ENCODE data around the gene ENO4.

ENO4 gene

GRCh38 chr10:116919164-116919563, 69.9 kb downstream of the ENO4 start:
- DNase-seq = no peak

- no peak for DNase-seq
Observed at GRCh38 chr10:116919706-116920105, 70.4 kb downstream of the ENO4 start.

GRCh38 chr10:116925056-116925455, 75.8 kb downstream of the ENO4 start:
- no peak for DNase-seq

- no peak for DNase-seq
Observed at GRCh38 chr10:116926426-116926825, 77.1 kb downstream of the ENO4 start.

- DNase-seq = no peak
Observed at GRCh38 chr10:116931806-116932205, 82.5 kb downstream of the ENO4 start.
